GM15510 (cell line): ENCODE measurements around the gene UBE2E1.

Experiments
- POLR2A ChIP-seq: IDR thresholded peaks from 3 replicates; pipeline ENCODE4 v1.6.1; 2011; ENCODE audit warnings: borderline replicate concordance; ENCODE audit not compliant: insufficient read length; ENCODE audit errors: extremely low read depth

UBE2E1 gene

GRCh38 chr3:23840521-23840920 is 34.8 kb downstream of the UBE2E1 start:
- no peak for TF ChIP-seq POLR2A

DNA sequence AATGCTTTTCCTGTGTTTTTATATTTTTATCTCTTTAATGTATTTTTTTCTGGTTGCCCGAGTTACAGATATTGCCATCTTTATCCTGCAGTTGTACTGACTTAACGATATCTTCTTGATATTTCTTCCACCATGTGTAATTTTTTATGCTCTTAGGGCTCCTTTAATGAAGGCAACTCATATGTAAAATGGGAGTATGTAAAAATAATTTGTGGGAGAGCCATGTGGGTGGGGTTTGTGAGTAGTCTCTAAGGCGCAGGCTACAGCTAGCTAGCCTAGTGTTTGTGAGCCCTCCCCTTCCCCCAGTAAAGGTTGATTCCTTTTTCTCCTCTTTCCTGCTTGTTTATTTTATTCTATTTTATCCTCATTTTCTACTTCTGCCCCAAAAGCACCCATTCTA is 38.1 kb downstream of the UBE2E1 start:
- no peak for TF ChIP-seq POLR2A

DNA sequence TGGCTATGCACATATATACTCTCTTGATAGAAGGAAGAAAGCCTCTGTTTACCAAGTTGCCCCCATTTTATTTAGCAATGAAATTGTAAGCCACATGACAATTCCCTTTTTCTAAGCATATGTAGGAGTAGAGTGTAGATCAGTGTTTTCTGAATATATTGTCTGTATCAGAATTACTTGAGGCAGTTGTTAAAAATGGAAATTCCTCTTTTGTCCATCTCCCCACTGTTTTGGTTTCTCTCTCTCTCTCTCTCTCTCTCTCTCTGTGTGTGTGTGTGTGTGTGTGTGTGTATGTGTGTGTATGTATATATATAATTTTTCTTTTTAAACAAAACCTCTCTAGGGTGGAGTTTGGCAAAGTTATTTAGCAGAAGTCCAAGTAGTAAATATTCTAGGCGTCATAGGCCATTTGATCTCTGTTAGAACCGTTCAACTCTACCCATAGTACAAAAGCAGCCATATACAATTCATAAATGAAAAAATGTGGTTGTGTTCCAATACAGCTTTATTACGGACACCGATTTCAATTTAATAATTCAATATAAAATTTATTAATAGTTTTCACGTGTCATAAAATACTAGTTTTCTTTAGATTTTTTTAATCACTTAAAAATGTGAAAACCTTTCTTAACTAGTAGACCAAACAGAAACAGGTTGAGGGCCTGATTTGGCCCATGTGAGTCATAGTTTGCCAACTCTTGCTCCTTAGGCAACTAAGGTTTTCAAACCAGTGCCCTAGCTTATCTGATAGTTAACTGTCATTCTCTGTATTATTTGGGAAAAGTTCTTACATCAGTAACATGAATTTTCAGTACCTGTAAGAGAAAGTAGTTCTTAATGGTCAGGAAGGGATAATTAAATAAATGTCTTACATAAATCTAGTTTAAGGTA is 39.8 kb downstream of the UBE2E1 start:
- no peak for TF ChIP-seq POLR2A

- TF ChIP-seq POLR2A: no peak
These were observed 50.5 kb downstream of the UBE2E1 start for GRCh38 chr3:23856286-23856685.

GRCh38 chr3:23859012-23859743 is 53.4 kb downstream of the UBE2E1 start:
- no peak for TF ChIP-seq POLR2A

DNA sequence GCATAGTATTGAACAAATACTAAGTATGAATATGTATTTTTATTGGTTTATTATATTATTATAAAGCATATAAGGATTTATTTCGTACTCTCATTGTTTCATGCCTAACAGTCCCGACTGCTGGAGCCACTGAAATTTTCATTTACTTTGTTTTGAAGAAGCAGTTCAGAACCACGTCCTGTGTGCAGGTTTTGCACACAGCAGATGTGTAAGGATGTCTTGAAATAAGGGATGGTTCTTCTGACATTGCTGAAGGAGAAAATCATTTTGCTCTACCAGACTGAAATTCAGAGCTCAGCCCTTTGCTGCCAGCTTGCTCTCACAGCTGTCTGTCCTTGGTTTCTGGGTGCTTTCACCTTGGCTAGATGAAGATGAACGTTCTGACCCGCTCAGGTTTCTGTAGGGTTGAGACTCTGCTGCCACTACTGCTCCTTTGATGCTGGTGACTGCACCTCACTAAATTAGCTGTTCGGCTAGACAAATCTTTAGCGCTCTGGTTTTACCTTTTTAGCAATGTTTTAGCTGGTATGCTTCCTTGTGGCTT is 54.2 kb downstream of the UBE2E1 start:
- no peak for TF ChIP-seq POLR2A

GRCh38 chr3:23861689-23862088 is 55.9 kb downstream of the UBE2E1 start:
- TF ChIP-seq POLR2A: no peak

- TF ChIP-seq POLR2A: no peak
These were observed 57.3 kb downstream of the UBE2E1 start for GRCh38 chr3:23863060-23863459.

- TF ChIP-seq POLR2A: no peak
These were observed 59.2 kb downstream of the UBE2E1 start for GRCh38 chr3:23864931-23865330.

DNA sequence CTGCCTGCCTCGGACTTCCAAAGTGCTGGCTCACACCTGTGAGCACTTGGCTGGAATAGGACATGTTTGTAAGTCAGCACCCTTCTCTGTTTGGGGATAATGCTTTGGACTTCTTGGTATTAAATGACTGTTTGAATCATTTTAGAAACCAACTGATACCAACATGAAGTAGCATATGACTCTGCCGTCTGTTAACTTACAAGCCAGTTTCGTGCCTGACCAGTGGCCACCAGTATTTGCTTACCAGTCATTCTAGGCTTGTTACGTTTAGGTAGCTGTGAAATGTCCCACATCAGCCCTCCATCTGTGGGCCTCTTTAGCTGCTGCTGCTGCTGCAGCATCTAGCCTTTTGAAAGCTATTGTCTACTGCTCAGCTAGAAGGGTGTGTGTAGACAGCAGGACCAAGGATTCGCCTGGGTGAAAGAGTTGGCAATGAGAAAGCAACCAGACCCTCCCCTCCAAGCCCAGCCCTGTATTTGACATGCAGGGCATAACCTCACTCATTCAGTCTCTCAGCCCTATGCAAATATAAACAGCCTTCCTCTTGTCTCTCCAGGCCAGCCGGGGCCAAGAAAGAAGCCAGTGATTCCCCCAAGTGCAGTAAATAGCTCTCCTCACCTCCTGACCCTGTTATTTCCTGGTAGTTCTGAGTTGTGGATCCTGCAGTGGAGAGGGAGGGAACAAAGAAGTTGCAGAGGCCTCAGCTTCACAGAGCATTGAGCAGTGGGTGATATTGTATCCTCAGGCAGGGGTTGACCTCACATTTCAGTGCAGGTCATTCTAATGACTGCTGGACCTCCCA is 60.0 kb downstream of the UBE2E1 start:
- TF ChIP-seq POLR2A: no peak

- no peak for TF ChIP-seq POLR2A
These were observed 61.6 kb downstream of the UBE2E1 start for GRCh38 chr3:23867400-23867799.

DNA sequence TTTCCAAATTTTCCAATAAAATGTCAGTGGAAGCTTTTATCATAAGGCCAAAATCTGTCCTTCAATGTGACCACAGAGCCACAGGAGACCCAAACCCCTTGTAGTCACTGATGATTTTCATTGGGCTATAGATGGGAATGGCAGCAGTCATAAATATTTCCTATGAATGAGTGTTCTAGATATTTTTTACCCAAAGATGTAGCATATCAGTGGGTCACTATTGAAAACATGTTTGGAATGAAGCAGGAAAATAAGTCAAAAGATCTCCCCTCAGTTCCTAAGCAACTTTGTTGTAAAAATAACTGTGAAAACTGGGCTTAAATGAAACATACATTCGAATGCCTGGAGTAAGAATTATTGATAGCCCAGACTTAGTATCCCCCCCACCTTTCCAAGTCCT is 62.1 kb downstream of the UBE2E1 start:
- TF ChIP-seq POLR2A: no peak

GRCh38 chr3:23869977-23870662 is 64.4 kb downstream of the UBE2E1 start:
- no peak for TF ChIP-seq POLR2A

DNA sequence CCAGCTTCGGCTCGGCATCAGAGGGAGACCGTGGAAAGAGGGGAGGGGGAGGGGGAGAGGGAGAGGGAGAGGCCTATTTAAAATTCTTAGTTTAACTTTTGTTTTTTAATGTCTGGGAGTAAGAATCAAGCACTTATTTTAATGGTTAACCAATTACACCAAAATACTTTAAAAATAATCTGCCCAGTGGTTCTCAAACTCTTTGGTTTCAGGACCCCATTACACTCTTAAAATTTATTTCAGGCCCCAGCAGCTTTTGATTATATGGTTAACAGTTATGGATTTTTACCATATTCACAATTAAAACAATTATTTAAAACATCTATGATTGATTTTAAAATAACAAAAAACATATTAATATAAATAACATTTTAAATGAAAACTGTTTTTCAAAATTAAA is 66.6 kb downstream of the UBE2E1 start:
- TF ChIP-seq POLR2A: no peak
